GM08714 (cell line): Measurements from ENCODE around the gene CITED4.
"Not testable (repeated sequence)": the region's sequence is repeated elsewhere in the genome, so short reads cannot be mapped to it uniquely, and the experiment has no call there.

Experiments
- H3K4me3 ChIP-seq: fragments of 200-500 bp; sonication (Bioruptor generic); 2 replicates; pipeline ENCODE4 v1.5.1; 2014; ENCODE audit warnings: mild to moderate bottlenecking, low read length, inconsistent platforms
- ZNF274 ChIP-seq: IDR thresholded peaks from 2 replicates; pipeline ENCODE4 v1.6.1; 2012; ENCODE audit warnings: mild to moderate bottlenecking, low read depth, low read length

The CITED4 gene, protein sequence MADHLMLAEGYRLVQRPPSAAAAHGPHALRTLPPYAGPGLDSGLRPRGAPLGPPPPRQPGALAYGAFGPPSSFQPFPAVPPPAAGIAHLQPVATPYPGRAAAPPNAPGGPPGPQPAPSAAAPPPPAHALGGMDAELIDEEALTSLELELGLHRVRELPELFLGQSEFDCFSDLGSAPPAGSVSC

DNA sequence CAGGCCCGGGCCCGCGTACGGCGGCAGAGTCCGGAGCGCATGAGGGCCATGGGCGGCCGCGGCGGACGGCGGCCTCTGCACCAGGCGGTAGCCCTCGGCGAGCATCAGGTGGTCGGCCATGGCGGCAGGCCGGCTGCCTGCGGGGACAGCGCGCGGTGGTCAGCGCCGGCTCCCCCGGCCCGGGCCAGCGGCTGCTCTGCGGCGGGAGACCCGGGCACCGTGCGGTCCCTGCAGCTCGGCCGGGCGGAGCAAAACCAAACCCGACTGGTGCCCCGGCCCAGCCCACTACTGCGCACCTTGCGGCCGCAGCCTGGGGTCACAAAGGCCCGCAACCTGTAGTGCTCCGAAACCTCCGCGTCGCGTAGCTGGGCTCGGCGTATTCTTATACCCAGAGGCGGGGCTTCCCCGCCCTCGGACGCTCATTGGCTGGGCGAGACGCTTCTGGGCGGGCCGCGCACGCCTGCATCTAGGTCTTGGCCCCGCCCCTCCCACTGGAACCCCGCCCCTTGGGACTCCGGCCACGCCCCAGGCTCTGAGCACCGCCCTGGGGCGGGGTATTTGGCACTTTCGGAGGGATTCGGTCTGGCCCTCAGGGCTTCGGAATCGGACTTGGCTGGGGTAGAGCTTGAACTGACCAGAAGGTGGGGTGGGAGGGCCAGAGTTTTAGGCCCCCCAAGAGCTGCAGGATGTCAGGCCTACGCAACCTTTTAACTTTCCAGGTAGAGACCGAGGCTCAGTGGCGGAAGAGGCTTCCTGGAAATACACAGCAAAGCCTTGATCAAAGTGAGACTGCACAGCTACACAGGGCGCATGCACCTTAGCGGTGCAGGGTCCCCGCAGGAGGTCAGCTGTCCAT is at the start of gene CITED4:
TSS of gene CITED4 (minus strand) at position 356 of the 856 bp plus-strand sequence. CDS start at position 120, 236 bp downstream.
- TF ChIP-seq ZNF274, result no peak
- H3K4me3 ChIP-seq, result peak within 1 kb of the TSS; percentile 73; the same call in 1 of the 2 replicates

DNA sequence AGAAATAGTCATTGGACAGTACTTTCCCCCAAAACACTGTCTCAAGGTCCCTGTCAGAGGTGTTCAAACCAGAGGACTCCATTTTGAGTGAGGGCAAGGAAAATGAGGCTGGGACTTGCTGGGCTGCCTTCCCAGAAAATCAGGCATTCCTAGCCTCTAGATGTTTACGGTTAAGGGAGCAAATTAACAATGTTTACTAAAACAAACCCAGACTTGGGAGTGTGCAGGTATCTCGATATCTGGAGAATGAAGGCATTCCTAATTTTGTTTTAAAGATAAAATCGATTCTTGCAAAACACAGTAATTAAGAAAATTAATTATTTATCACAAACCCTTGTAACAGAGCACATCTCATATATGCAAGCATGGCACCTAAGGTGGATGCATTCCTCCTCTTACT is 48.9 kb upstream of the CITED4 start:
- no peak for TF ChIP-seq ZNF274
- H3K4me3 ChIP-seq, result no peak overlapping the region

DNA sequence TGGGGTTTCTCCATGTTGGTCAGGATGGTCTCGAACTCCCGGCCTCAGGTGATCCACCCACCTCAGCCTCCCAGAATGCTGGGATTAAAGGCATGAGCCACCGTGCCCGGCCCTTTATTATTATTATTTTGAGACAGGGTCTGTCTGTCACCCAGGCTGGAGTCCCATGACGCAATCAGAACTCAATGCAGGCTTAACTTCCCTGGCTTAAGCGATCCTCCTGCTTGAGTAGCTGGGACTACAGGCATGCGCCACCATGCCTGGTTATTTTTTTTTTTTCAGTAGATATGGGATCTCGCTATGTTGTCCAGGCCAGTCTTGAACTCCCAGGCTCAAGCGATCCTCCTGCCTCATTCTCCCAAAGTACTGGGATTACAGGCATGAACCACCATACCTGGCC is 47.1 kb upstream of the CITED4 start:
- no peak overlapping the region for H3K4me3 ChIP-seq
- no peak for TF ChIP-seq ZNF274

DNA sequence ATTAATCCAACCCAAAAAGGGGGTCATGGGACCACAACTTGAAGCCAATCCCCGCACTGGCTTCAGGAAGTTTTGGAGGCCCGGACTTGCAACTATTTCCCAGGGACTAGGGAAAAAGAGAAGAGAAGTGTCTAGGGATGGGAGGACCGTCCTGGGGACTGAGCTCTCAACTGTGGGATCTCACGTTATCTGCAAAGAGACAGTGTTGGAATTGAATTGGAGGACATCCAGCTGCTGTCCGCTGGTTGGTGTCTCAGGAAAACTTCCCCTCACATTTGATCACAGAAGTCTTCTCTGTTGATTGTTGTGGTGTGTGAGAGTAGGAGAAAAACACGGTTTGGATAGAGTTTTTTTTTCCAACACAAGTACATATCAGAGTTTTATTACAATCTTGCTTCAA is 46.2 kb upstream of the CITED4 start:
- H3K4me3 ChIP-seq, result no peak overlapping the region
- no peak for TF ChIP-seq ZNF274

DNA sequence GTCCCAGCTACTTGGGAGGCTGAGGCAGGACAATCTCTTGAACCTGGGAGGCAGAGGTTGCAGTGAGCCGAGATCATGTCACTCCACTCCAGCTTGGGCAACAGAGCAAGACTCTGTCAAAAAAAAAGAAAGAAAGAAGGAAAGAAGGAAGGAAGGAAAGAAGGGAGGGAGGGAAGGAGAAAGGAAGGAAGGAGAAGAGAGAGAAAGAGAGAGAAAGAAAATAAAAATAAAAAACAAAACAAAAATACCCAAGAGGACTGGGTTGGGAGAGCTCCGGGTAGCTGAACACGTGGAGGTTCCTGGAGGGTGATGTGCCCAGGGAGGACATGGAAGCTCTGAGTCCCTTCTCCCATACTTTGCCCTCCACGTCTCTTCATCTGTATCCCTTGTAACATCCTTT is 45.7 kb upstream of the CITED4 start:
- TF ChIP-seq ZNF274, result no peak
- H3K4me3 ChIP-seq, result no peak overlapping the region

DNA sequence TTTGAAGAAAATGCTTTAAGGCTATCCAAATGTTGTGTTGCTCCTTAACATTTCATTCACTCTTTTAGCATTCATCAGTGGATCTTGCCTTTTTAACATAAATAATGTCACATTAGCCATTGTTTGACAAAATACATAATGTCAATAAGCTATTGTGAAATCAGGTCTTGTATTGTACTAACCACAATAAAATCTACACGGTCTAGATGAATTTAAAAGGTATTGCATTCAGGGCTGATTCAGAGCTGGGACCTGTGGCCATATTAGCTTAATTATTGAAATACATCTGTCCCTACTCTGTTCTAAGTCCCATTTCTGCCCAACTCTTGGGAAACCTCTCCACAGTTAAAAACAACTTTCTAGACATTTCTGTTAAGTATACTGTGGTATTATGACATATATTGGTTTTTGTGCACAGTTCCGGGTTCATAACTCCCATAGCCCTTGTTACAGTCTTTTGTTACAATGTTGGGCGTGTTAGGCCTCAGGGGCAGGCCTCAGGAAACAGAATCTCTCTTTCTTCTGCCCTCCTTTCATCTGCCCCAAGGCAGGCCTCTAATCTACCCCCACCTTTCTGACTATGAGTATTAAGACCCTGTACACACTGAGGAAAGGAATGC is 44.7 kb upstream of the CITED4 start:
- no peak overlapping the region for H3K4me3 ChIP-seq
- TF ChIP-seq ZNF274, result no peak

DNA sequence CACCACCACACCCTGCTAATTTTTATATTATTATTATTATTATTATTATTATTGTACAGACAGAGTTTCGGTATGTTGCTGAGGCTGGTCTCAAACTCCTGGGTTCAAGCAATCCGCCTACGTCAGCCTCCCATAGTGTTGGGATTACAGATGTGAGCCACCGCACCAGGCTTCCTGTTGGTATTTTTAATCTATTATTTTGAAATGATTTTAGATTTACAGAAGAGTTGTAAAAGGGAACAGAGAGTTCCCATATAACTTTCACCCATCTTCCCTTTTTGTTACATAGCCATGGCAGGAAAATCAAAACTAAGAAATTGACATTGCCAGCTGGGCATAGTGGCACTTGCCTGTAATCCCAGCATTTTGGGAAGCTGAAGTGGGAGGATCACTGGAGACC is 42.9 kb upstream of the CITED4 start:
- no peak for TF ChIP-seq ZNF274

DNA sequence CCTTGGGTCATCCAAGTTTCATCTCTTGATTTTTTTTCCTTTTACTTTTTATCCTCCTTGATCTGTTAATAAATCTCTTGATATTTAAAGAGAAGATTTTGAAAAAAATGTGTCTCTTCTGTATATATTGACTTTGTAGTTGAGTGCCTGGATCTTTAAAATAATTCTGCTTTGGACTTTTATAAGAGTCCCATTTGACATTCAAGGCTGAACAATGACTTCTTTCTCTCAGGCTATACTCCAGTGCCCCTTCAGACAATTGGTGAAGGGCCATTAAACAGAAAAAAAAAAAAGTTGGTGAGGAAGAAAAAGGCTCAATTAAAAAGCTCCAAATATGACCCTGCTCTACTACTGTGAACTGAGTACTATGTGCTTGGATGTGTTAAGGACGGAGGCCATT is 40.9 kb upstream of the CITED4 start:
- TF ChIP-seq ZNF274, result no peak
- no peak overlapping the region for H3K4me3 ChIP-seq

More for the DNA sequence above, 42.9 kb upstream of the CITED4 start:
- H3K4me3 ChIP-seq, result no peak overlapping the region

DNA sequence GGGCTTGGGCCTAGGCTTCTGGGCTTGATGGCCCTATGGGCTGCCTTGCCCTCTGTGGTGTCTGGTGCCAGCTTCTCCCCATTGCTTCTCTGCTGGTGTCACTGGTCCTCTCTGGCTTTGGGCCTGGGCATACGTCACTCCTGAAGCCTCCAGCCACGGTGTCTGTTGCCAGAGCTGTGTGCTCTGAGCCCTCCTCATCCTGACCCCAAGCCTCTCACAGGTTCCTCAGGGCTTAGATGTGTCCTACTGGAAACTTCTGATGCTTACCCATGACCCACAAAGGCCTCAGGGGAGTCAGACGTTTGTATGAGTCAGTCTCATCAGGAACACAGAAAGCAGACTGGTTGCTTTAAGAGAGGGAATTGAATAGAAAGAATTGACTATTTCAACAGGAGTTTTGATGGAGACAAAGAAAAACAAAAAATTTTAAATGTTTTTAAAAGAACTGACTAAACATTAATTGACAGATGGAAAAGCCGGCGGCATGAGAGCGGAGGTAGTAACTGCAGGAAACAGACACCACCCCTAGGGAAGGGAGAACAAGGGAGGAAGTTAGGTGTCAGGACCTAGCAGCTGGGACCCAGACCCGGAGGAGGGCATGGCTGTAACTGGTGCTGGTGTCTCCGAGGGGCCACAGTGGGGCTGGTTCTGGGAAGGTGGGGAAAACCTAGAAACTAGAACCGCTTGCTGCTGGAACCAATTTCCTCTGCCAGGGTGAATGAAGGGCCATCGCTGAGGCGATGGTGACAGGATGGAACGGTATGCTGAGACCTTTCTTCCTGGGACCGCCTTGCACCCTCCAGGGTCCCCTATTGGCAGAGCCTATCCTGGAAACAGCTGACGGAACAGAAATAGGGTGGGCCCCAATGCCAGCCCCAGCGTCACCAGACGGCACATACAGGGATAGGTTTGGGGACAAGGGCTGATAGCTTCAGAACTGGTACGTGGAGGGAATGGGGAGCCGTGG is 40.0 kb upstream of the CITED4 start:
- no peak overlapping the region for H3K4me3 ChIP-seq
- no peak for TF ChIP-seq ZNF274

DNA sequence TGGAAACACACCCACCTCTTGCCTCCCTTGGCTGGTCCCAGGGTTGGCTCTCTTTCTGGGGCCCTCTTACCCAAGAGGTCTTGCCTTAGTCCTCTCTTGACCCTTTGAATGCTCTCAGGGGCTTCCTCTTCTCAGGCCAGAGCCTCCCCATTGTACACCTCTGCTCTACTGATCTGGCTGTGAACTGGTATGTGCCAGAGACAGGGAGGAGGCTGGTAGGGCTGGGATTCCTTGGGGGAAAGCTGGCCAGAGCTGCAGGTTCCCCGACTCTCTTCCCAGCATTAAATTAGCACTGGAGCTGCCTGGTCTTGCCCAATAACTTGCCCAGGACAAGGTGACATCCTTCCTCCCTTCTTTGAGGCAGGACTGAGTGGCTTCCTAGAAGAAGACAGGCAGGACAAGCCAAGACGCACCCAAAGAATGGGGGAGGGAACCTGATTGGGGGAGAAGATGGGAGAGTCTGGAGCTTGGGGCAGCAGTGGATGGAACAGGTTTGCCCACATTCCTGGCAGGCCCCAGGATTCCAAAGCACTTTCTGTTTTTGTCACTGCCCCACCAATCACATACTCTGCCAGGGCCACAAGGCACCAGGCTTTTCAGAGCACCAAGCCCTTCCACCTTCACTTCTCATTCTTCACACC is 37.2 kb upstream of the CITED4 start:
- TF ChIP-seq ZNF274, result no peak

DNA sequence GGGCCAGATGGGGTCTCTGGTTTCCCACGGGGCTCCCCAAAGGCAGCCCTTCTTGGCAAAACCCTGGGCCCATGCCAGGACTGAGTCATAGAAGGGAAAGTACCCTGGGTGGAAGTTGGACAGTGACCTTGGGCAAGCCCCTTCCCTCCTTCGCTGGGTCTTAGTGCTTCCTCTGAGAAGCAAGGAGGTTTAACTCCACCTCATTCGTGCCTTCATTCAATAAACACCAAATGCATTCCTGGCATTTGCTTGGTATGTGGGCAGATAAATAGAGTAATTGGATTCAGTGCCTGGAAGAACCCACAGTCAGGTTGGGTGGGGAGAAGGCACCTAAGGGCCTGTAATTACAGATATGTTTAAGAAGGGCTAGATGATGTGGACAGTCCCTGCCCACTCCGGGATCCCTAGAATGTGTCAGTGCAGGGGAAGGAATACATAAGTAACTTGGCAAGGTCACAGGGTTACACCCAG is 36.3 kb upstream of the CITED4 start:
- no peak overlapping the region for H3K4me3 ChIP-seq
- TF ChIP-seq ZNF274, result no peak

More for the DNA sequence above, 37.2 kb upstream of the CITED4 start:
- H3K4me3 ChIP-seq, result no peak overlapping the region

DNA sequence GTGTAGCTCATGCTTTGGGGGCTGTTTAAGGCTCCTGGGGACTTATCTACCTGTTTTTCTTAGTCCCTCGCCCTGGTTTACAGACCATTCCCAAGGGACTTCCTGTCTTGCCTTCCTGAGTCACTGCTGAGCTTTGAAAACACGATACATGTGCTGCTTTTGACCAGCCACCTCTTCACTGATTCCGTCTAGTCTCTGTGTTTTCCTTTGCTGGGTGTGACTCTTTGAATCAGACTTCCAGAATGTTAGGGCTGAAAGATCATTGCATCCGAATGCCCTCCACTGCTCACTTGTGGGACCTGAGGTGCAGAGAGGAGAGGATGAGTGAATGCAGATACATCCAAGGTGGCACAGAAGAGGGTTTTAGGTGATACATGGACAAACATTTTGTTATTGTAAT is 35.4 kb upstream of the CITED4 start:
- no peak overlapping the region for H3K4me3 ChIP-seq
- no peak for TF ChIP-seq ZNF274

DNA sequence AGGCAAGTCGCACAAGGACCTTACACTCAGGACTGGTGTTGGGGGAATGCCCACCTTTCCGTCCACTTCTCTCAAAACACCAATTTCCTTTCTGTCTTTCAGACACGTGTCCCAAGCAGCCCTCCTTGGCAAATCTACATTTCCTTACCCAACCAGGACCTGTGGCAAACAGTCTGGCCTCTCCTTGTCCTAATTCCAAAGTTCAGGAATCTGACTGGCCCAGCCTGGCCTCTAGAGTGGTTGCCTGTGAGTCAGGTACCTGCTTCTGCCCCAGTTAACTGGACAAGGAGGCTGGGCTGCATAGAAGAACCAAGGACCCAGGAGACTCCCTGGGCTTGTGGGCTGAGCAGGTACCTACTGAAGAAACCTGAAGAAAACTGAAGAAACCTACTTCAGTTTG is 34.3 kb upstream of the CITED4 start:
- TF ChIP-seq ZNF274, result no peak
- no peak overlapping the region for H3K4me3 ChIP-seq

DNA sequence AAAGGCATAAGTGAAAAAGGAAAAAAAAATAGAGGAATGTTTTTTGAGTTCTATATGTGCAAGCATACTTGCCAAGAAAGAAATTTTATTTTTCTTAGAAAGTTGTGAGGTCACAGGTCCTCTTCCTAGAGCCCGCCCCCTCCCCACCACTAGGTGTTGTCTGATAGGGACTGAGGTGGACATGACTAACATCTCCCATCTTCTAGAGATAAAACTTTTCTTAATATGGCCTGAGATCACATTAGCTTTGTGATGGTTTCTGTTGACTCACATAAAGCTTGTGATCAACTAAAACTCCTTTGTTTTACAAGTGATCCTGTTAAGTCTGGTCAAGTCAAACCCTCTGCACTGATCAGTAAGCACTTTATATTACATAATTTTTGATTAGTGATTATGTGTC is 33.4 kb upstream of the CITED4 start:
- H3K4me3 ChIP-seq, result no peak overlapping the region
- TF ChIP-seq ZNF274, result no peak

DNA sequence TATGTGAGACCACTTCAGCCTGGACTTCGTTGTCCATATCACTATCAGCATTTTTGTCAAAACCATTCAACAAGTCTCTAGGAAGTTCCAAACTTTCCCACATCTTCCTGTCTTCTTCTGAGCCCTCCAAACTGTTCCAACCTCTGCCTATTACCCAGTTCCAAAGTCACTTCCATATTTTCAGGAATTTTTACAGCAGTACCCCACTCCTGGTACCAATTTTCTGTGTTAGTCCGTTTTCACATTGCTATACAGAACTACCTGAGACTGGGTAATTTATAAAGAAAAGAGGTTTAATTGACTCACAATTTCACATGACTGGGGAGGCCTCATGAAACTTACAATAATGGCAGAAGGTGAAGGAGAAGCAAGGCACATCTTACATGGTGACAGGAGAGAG is 32.7 kb upstream of the CITED4 start:
- not testable (repeated sequence) for H3K4me3 ChIP-seq
